Neural progenitor cell (in vitro differentiated cells): ENCODE measurements around the gene ZNF652. TPM values are rescaled to one million over a fixed set of nuclear protein-coding genes. Genes with fewer than 3 reads are reported as not detected.
"Not testable (repeated sequence)": the region's sequence is repeated elsewhere in the genome, so short reads cannot be mapped to it uniquely, and the experiment has no call there.

Experiments used
- DNase-seq: peaks from one replicate; pipeline ENCODE4 v3.0.0-alpha.2; 2016; ENCODE audit warnings: low spot score
- H2AFZ ChIP-seq: fragments of 200-600 bp; sonication (generic); replicated peaks from 2 replicates; pipeline ENCODE4 v1.6.1; 2016; ENCODE audit warnings: antibody characterized with exemption
- H3F3A ChIP-seq: fragments of 200-600 bp; sonication (generic); 2 replicates; pipeline ENCODE4 v1.6.1; 2016; ENCODE audit warnings: antibody characterized with exemption, low read depth
- H3K27ac ChIP-seq: fragments of 200-600 bp; sonication (generic); 2 replicates; pipeline ENCODE4 v1.5.1; 2016; ENCODE audit warnings: mild to moderate bottlenecking
- H3K27me3 ChIP-seq: fragments of 200-600 bp; sonication (generic); 2 replicates; pipeline ENCODE4 v1.6.1; 2016; ENCODE audit warnings: mild to moderate bottlenecking, moderate library complexity
- H3K36me3 ChIP-seq: fragments of 200-600 bp; sonication (generic); 2 replicates; pipeline ENCODE4 v1.5.1; 2016
- H3K4me1 ChIP-seq: fragments of 200-600 bp; sonication (generic); 2 replicates; pipeline ENCODE4 v1.6.1; 2016; ENCODE audit warnings: mixed run types
- H3K4me2 ChIP-seq: fragments of 200-600 bp; sonication (generic); 2 replicates; pipeline ENCODE4 v1.6.1; 2016
- H3K4me3 ChIP-seq: fragments of 200-600 bp; sonication (generic); 2 replicates; pipeline ENCODE4 v1.5.1; 2016
- H3K79me2 ChIP-seq: fragments of 200-600 bp; sonication (generic); 2 replicates; pipeline ENCODE4 v1.6.1; 2016; ENCODE audit warnings: low read depth
- H3K9ac ChIP-seq: fragments of 200-600 bp; sonication (generic); 2 replicates; pipeline ENCODE4 v1.6.1; 2016
- H3K9me3 ChIP-seq: fragments of 200-600 bp; sonication (generic); 2 replicates; pipeline ENCODE4 v1.5.1; 2016; ENCODE audit warnings: low read depth
- H4K20me1 ChIP-seq: fragments of 200-600 bp; sonication (generic); 2 replicates; pipeline ENCODE4 v1.6.1; 2016; ENCODE audit warnings: low read depth
- H3K27ac Mint-ChIP-seq: 3 replicates; pipeline ENCODE4 v1.8.0; 2021; ENCODE audit warnings: mixed read lengths
- H3K27me3 Mint-ChIP-seq: 2 replicates; pipeline ENCODE4 v1.8.0; 2022; ENCODE audit warnings: low read depth, mild to moderate bottlenecking, inconsistent platforms, moderate library complexity, mixed read lengths; ENCODE audit not compliant: insufficient read depth
- H3K36me3 Mint-ChIP-seq: 3 replicates; pipeline ENCODE4 v1.8.0; 2021; ENCODE audit warnings: mixed read lengths
- H3K4me1 Mint-ChIP-seq: 3 replicates; pipeline ENCODE4 v1.8.0; 2021; ENCODE audit warnings: mixed read lengths
- H3K4me3 Mint-ChIP-seq: 3 replicates; pipeline ENCODE4 v1.8.0; 2021; ENCODE audit warnings: mild to moderate bottlenecking, moderate library complexity, mixed read lengths
- H3K9me3 Mint-ChIP-seq: 3 replicates; pipeline ENCODE4 v1.8.0; 2020; ENCODE audit warnings: mixed read lengths
- CTCF ChIP-seq: fragments of 200-600 bp; sonication (generic); IDR thresholded peaks from 2 replicates; pipeline ENCODE4 v1.5.1; 2017; ENCODE audit warnings: antibody characterized with exemption, mild to moderate bottlenecking
- EZH2 ChIP-seq: fragments of 200-600 bp; sonication (generic); IDR thresholded peaks from 2 replicates; pipeline ENCODE4 v1.6.1; 2017; ENCODE audit warnings: antibody characterized with exemption, mild to moderate bottlenecking, moderate library complexity
- EZH2phosphoT487 ChIP-seq: fragments of 200-600 bp; sonication (generic); IDR thresholded peaks from 2 replicates; pipeline ENCODE4 v1.6.1; 2017; ENCODE audit warnings: antibody characterized with exemption
- total RNA-seq: library from RNA; depleted of rRNA; stranded (reverse); fragments of >200 nt; gene quantifications from 2 replicates; pipeline ENCODE4 v1.2.3, GENCODE V29; 2015; ENCODE audit warnings: low replicate concordance

ZNF652 gene
- total RNA-seq, 1 donor from 2014 or later: 55.7 TPM

- no peak for DNase-seq
- Mint-ChIP-seq H3K9me3 (no peaks in the 10 kb centered on the region), H3K27me3 (no peaks in the 10 kb centered on the region), H3K36me3 (no peaks in the 10 kb centered on the region), H3K4me1 (no peaks in the 10 kb centered on the region), H3K27ac (no peak overlapping the region), H3K4me3 (no peak overlapping the region)
- Histone ChIP-seq H2AFZ (no peak overlapping the region), H3K36me3 (no peaks in the 10 kb centered on the region), H3K9me3 (no peaks in the 10 kb centered on the region), H3K27ac (no peak overlapping the region), H3K27me3 (no peaks in the 10 kb centered on the region), H3K4me1 (no peaks in the 10 kb centered on the region), H3K79me2 (no peaks in the 10 kb centered on the region), H3K4me2 (no peak overlapping the region), H3K4me3 (no peak overlapping the region), H4K20me1 (no peaks in the 10 kb centered on the region), H3K9ac (no peak overlapping the region), H3F3A (no peaks in the 10 kb centered on the region)
- no peak for TF ChIP-seq EZH2phosphoT487
- no peak for TF ChIP-seq CTCF
- no peak for TF ChIP-seq EZH2
Measured at GRCh38 chr17:49280061-49280460, 82.0 kb downstream of the ZNF652 start.

- H3K27ac ChIP-seq, H3K36me3 Mint-ChIP-seq, H3K27me3 ChIP-seq, H3F3A ChIP-seq, H3K27ac Mint-ChIP-seq, H3K4me1 ChIP-seq, H3K27me3 Mint-ChIP-seq, H2AFZ ChIP-seq, H4K20me1 ChIP-seq, H3K9me3 ChIP-seq, DNase-seq, H3K4me1 Mint-ChIP-seq, H3K9ac ChIP-seq, H3K36me3 ChIP-seq, H3K4me3 Mint-ChIP-seq, H3K4me3 ChIP-seq, H3K4me2 ChIP-seq, H3K9me3 Mint-ChIP-seq, H3K79me2 ChIP-seq: not testable (repeated sequence)
Measured at GRCh38 chr17:49279263-49280015, 82.6 kb downstream of the ZNF652 start.

- Mint-ChIP-seq H3K4me3 (no peak overlapping the region), H3K27me3 (peaks cover 2% of the 10 kb centered on the region), H3K9me3 (no peaks in the 10 kb centered on the region), H3K27ac (no peak overlapping the region), H3K4me1 (no peaks in the 10 kb centered on the region), H3K36me3 (no peaks in the 10 kb centered on the region)
- H4K20me1 ChIP-seq: no peaks in the 10 kb centered on the region
- H3K4me1 ChIP-seq: no peaks in the 10 kb centered on the region
- TF ChIP-seq EZH2: no peak
- no peak for TF ChIP-seq CTCF
- TF ChIP-seq EZH2phosphoT487: no peak
- no peak overlapping the region for H3K4me2 ChIP-seq
- no peaks in the 10 kb centered on the region for H3F3A ChIP-seq
- H3K9ac ChIP-seq: no peak overlapping the region
- DNase-seq: no peak
- no peak overlapping the region for H3K4me3 ChIP-seq
- no peaks in the 10 kb centered on the region for H3K9me3 ChIP-seq
- no peak overlapping the region for H3K27ac ChIP-seq
- H3K79me2 ChIP-seq: no peaks in the 10 kb centered on the region
- H2AFZ ChIP-seq: no peak overlapping the region
- H3K27me3 ChIP-seq: no peaks in the 10 kb centered on the region
- H3K36me3 ChIP-seq: no peaks in the 10 kb centered on the region
Measured at GRCh38 chr17:49278076-49278475, 84.0 kb downstream of the ZNF652 start.

- peaks cover 2% of the 10 kb centered on the region for H3K27me3 Mint-ChIP-seq
- Histone ChIP-seq H3K36me3 (no peaks in the 10 kb centered on the region), H3F3A (no peaks in the 10 kb centered on the region), H3K27me3 (no peaks in the 10 kb centered on the region), H3K4me2 (no peak overlapping the region), H3K9ac (no peak overlapping the region), H2AFZ (no peak overlapping the region), H3K9me3 (no peaks in the 10 kb centered on the region), H3K4me1 (no peaks in the 10 kb centered on the region), H4K20me1 (no peaks in the 10 kb centered on the region), H3K79me2 (no peaks in the 10 kb centered on the region), H3K4me3 (no peak overlapping the region), H3K27ac (no peak overlapping the region)
- no peaks in the 10 kb centered on the region for H3K9me3 Mint-ChIP-seq
- no peaks in the 10 kb centered on the region for H3K36me3 Mint-ChIP-seq
- TF ChIP-seq CTCF (no peak), EZH2phosphoT487 (no peak), EZH2 (no peak)
- no peak for DNase-seq
- H3K27ac Mint-ChIP-seq: no peak overlapping the region
- H3K4me1 Mint-ChIP-seq: no peaks in the 10 kb centered on the region
- H3K4me3 Mint-ChIP-seq: no peak overlapping the region
Measured at GRCh38 chr17:49277638-49278037, 84.4 kb downstream of the ZNF652 start.

GRCh38 chr17:49275981-49276380 lies 86.1 kb downstream of the ZNF652 start:
- DNase-seq, H3K4me1 Mint-ChIP-seq, H3K79me2 ChIP-seq, H3K27ac ChIP-seq, H3K4me3 ChIP-seq, H3K36me3 Mint-ChIP-seq, H3K9ac ChIP-seq, H3K27me3 ChIP-seq, H3F3A ChIP-seq, H3K9me3 ChIP-seq, H3K4me3 Mint-ChIP-seq, H3K9me3 Mint-ChIP-seq, H3K27me3 Mint-ChIP-seq, H3K4me2 ChIP-seq, H3K4me1 ChIP-seq, H3K27ac Mint-ChIP-seq, H4K20me1 ChIP-seq, H3K36me3 ChIP-seq, H2AFZ ChIP-seq: not testable (repeated sequence)
